ENCODE results near the gene MAGI3. TPM values are rescaled to one million over a fixed set of nuclear protein-coding genes. Genes with fewer than 3 reads are reported as not detected.

Gene MAGI3
- total RNA-seq, 1 donor from 2014 or later, result 4.1 TPM

GRCh38 chr1:113434081-113434873 is 44.0 kb downstream of the MAGI3 start:
- no peaks in the 10 kb centered on the region for H3K4me1 Mint-ChIP-seq (ENCODE audit: low read depth)
- H3K4me3 Mint-ChIP-seq (ENCODE audit: low read depth), result no peak overlapping the region
- DNase-seq (ENCODE audit: low spot score), result no peak
- no peaks in the 10 kb centered on the region for H3K36me3 Mint-ChIP-seq (ENCODE audit: low read depth)
- H3K27me3 Mint-ChIP-seq (ENCODE audit: low read depth), result peaks cover 2% of the 10 kb centered on the region
- no peak overlapping the region for H3K27ac Mint-ChIP-seq
- intact Hi-C loops (cut with micrococcal nuclease), result no loop called here
- H3K9me3 Mint-ChIP-seq, result no peaks in the 10 kb centered on the region

- intact Hi-C loops (cut with micrococcal nuclease), result no loop called here
- Mint-ChIP-seq H3K9me3 (no peaks in the 10 kb centered on the region), H3K27ac (no peak overlapping the region), H3K4me1 (ENCODE audit: low read depth) (no peaks in the 10 kb centered on the region), H3K36me3 (ENCODE audit: low read depth) (no peaks in the 10 kb centered on the region), H3K27me3 (ENCODE audit: low read depth) (peaks cover 2% of the 10 kb centered on the region), H3K4me3 (ENCODE audit: low read depth) (no peak overlapping the region)
- no peak for DNase-seq (ENCODE audit: low spot score)
Observed at GRCh38 chr1:113434874-113435175, 44.5 kb downstream of the MAGI3 start.

GRCh38 chr1:113437554-113438341 is 47.4 kb downstream of the MAGI3 start:
- Mint-ChIP-seq H3K4me3 (ENCODE audit: low read depth) (no peak overlapping the region), H3K27me3 (ENCODE audit: low read depth) (peaks cover 2% of the 10 kb centered on the region)

GRCh38 chr1:113438505-113439276 is 48.4 kb downstream of the MAGI3 start:
- Mint-ChIP-seq H3K27ac (no peak overlapping the region), H3K36me3 (ENCODE audit: low read depth) (no peaks in the 10 kb centered on the region), H3K9me3 (peaks cover under 1% of the 10 kb centered on the region), H3K27me3 (ENCODE audit: low read depth) (peaks cover 2% of the 10 kb centered on the region), H3K4me1 (ENCODE audit: low read depth) (no peaks in the 10 kb centered on the region), H3K4me3 (ENCODE audit: low read depth) (no peak overlapping the region)
- DNase-seq (ENCODE audit: low spot score), result no peak
- intact Hi-C loops (cut with micrococcal nuclease), result no loop called here

More at GRCh38 chr1:113437554-113438341, 47.4 kb downstream of the MAGI3 start:
- intact Hi-C loops (cut with micrococcal nuclease), result no loop called here
- no peaks in the 10 kb centered on the region for H3K9me3 Mint-ChIP-seq
- DNase-seq (ENCODE audit: low spot score), result no peak
- H3K27ac Mint-ChIP-seq, result no peak overlapping the region
- no peaks in the 10 kb centered on the region for H3K4me1 Mint-ChIP-seq (ENCODE audit: low read depth)
- H3K36me3 Mint-ChIP-seq (ENCODE audit: low read depth), result no peaks in the 10 kb centered on the region

GRCh38 chr1:113439277-113439670 is 49.0 kb downstream of the MAGI3 start:
- Mint-ChIP-seq H3K36me3 (ENCODE audit: low read depth) (no peaks in the 10 kb centered on the region), H3K4me3 (ENCODE audit: low read depth) (no peak overlapping the region), H3K27me3 (ENCODE audit: low read depth) (peaks cover 2% of the 10 kb centered on the region), H3K27ac (no peak overlapping the region), H3K9me3 (peaks cover 6% of the 10 kb centered on the region), H3K4me1 (ENCODE audit: low read depth) (no peaks in the 10 kb centered on the region)
- DNase-seq (ENCODE audit: low spot score), result no peak
- intact Hi-C loops (cut with micrococcal nuclease), result no loop called here

GRCh38 chr1:113442131-113442530 is 51.8 kb downstream of the MAGI3 start:
- Mint-ChIP-seq H3K4me1 (ENCODE audit: low read depth) (no peaks in the 10 kb centered on the region), H3K27ac (no peak overlapping the region), H3K27me3 (ENCODE audit: low read depth) (no peaks in the 10 kb centered on the region), H3K36me3 (ENCODE audit: low read depth) (peaks cover 5% of the 10 kb centered on the region), H3K4me3 (ENCODE audit: low read depth) (no peak overlapping the region), H3K9me3 (peaks cover 14% of the 10 kb centered on the region)
- no peak for DNase-seq (ENCODE audit: low spot score)
- intact Hi-C loops (cut with micrococcal nuclease), result no loop called here

GRCh38 chr1:113444857-113445256 is 54.5 kb downstream of the MAGI3 start:
- Mint-ChIP-seq H3K27me3 (ENCODE audit: low read depth) (no peaks in the 10 kb centered on the region), H3K9me3 (peaks cover 14% of the 10 kb centered on the region), H3K36me3 (ENCODE audit: low read depth) (peaks cover 5% of the 10 kb centered on the region), H3K4me3 (ENCODE audit: low read depth) (no peak overlapping the region), H3K27ac (no peak overlapping the region), H3K4me1 (ENCODE audit: low read depth) (no peaks in the 10 kb centered on the region)
- intact Hi-C loops (cut with micrococcal nuclease), result no loop called here
- DNase-seq (ENCODE audit: low spot score), result no peak

- Mint-ChIP-seq H3K4me3 (ENCODE audit: low read depth) (no peak overlapping the region), H3K27ac (no peak overlapping the region), H3K36me3 (ENCODE audit: low read depth) (no peaks in the 10 kb centered on the region), H3K9me3 (no peaks in the 10 kb centered on the region), H3K4me1 (ENCODE audit: low read depth) (no peaks in the 10 kb centered on the region), H3K27me3 (ENCODE audit: low read depth) (peaks cover 2% of the 10 kb centered on the region)
- intact Hi-C loops (cut with micrococcal nuclease), result no loop called here
- no peak for DNase-seq (ENCODE audit: low spot score)
Observed at GRCh38 chr1:113451710-113452109, 61.4 kb downstream of the MAGI3 start.

GRCh38 chr1:113452921-113453770 is 62.8 kb downstream of the MAGI3 start:
- Mint-ChIP-seq H3K4me1 (ENCODE audit: low read depth) (no peaks in the 10 kb centered on the region), H3K9me3 (no peaks in the 10 kb centered on the region), H3K27me3 (ENCODE audit: low read depth) (peaks cover 2% of the 10 kb centered on the region), H3K27ac (no peak overlapping the region), H3K36me3 (ENCODE audit: low read depth) (no peaks in the 10 kb centered on the region), H3K4me3 (ENCODE audit: low read depth) (no peak overlapping the region)
- intact Hi-C loops (cut with micrococcal nuclease), result no loop called here
- no peak for DNase-seq (ENCODE audit: low spot score)

GRCh38 chr1:113453771-113454083 is 63.4 kb downstream of the MAGI3 start:
- no peak for DNase-seq (ENCODE audit: low spot score)
- intact Hi-C loops (cut with micrococcal nuclease), result no loop called here
- H3K4me3 Mint-ChIP-seq (ENCODE audit: low read depth), result no peak overlapping the region
- H3K4me1 Mint-ChIP-seq (ENCODE audit: low read depth), result no peaks in the 10 kb centered on the region
- H3K27me3 Mint-ChIP-seq (ENCODE audit: low read depth), result peaks cover 2% of the 10 kb centered on the region
- H3K9me3 Mint-ChIP-seq, result no peaks in the 10 kb centered on the region
- H3K36me3 Mint-ChIP-seq (ENCODE audit: low read depth), result no peaks in the 10 kb centered on the region
- no peak overlapping the region for H3K27ac Mint-ChIP-seq

GRCh38 chr1:113455374-113455773 is 65.1 kb downstream of the MAGI3 start:
- Mint-ChIP-seq H3K9me3 (no peaks in the 10 kb centered on the region), H3K4me1 (ENCODE audit: low read depth) (no peaks in the 10 kb centered on the region), H3K36me3 (ENCODE audit: low read depth) (no peaks in the 10 kb centered on the region), H3K27me3 (ENCODE audit: low read depth) (peaks cover 2% of the 10 kb centered on the region), H3K27ac (no peak overlapping the region), H3K4me3 (ENCODE audit: low read depth) (no peak overlapping the region)
- intact Hi-C loops (cut with micrococcal nuclease), result no loop called here
- DNase-seq (ENCODE audit: low spot score), result no peak

- Mint-ChIP-seq H3K9me3 (no peaks in the 10 kb centered on the region), H3K36me3 (ENCODE audit: low read depth) (no peaks in the 10 kb centered on the region), H3K4me1 (ENCODE audit: low read depth) (no peaks in the 10 kb centered on the region), H3K27ac (no peak overlapping the region), H3K27me3 (ENCODE audit: low read depth) (no peaks in the 10 kb centered on the region), H3K4me3 (ENCODE audit: low read depth) (no peak overlapping the region)
- intact Hi-C loops (cut with micrococcal nuclease), result no loop called here
- DNase-seq (ENCODE audit: low spot score), result no peak
Observed at GRCh38 chr1:113456967-113457366, 66.7 kb downstream of the MAGI3 start.

All from activated T-helper 2 cell treated with anti-CD3 and anti-CD28 coated beads, Interferon-gamma antibody, Interleukin-2, Interleukin-4, amounts not matched to agents 10 μg/mL and 5 μg/mL and 100 μg/mL, durations not matched to agents 14 hours and 24 hours and 36 hours (primary cell).